ENCODE results near the gene EID1.
A peak's percentile ranks its signal among the peaks of the same experiment; 100 is the strongest.
"Not testable (repeated sequence)": the region's sequence is repeated elsewhere in the genome, so short reads cannot be mapped to it uniquely, and the experiment has no call there.

Gene EID1

GRCh38 chr15:48834756-48835155, 43.2 kb upstream of the EID1 start:
- H3K4me3 Mint-ChIP-seq: no peak overlapping the region
- no peak for TF ChIP-seq CTCF (IDR thresholded peaks at IDR 0.05; ENCODE audit: unreplicated experiment in 3 of 3)
- peaks cover 3% of the 10 kb centered on the region for H3K36me3 Mint-ChIP-seq (ENCODE audit: low read depth)
- H3K27ac Mint-ChIP-seq: no peak overlapping the region
- H3K27me3 Mint-ChIP-seq (ENCODE audit: low read depth): no peaks in the 10 kb centered on the region
- H3K9me3 Mint-ChIP-seq: peaks cover 15% of the 10 kb centered on the region
- no peaks in the 10 kb centered on the region for H3K4me1 Mint-ChIP-seq

- H3K4me1 Mint-ChIP-seq: no peaks in the 10 kb centered on the region
- H3K27ac Mint-ChIP-seq: no peak overlapping the region
- H3K36me3 Mint-ChIP-seq (ENCODE audit: low read depth): no peaks in the 10 kb centered on the region
- H3K27me3 Mint-ChIP-seq (ENCODE audit: low read depth): no peaks in the 10 kb centered on the region
- H3K4me3 Mint-ChIP-seq: no peak overlapping the region
- H3K9me3 Mint-ChIP-seq: peaks cover 4% of the 10 kb centered on the region
- TF ChIP-seq CTCF (IDR thresholded peaks at IDR 0.05; ENCODE audit: unreplicated experiment in 3 of 3): no peak
Measured at GRCh38 chr15:48842501-48842900, 35.4 kb upstream of the EID1 start.

- Mint-ChIP-seq H3K36me3 (ENCODE audit: low read depth) (no peaks in the 10 kb centered on the region), H3K4me1 (no peaks in the 10 kb centered on the region), H3K9me3 (peaks cover 4% of the 10 kb centered on the region), H3K4me3 (no peak overlapping the region), H3K27ac (no peak overlapping the region), H3K27me3 (ENCODE audit: low read depth) (no peaks in the 10 kb centered on the region)
- no peak for TF ChIP-seq CTCF (IDR thresholded peaks at IDR 0.05; ENCODE audit: unreplicated experiment in 3 of 3)
Measured at GRCh38 chr15:48845123-48845522, 32.8 kb upstream of the EID1 start.

GRCh38 chr15:48850648-48851047, 27.3 kb upstream of the EID1 start:
- H3K4me1 Mint-ChIP-seq: peaks cover 7% of the 10 kb centered on the region
- TF ChIP-seq CTCF (IDR thresholded peaks at IDR 0.05; ENCODE audit: unreplicated experiment in 3 of 3): no peak
- no peak overlapping the region for H3K27ac Mint-ChIP-seq
- no peaks in the 10 kb centered on the region for H3K27me3 Mint-ChIP-seq (ENCODE audit: low read depth)
- H3K9me3 Mint-ChIP-seq: peaks cover 5% of the 10 kb centered on the region
- no peak overlapping the region for H3K4me3 Mint-ChIP-seq
- H3K36me3 Mint-ChIP-seq (ENCODE audit: low read depth): no peaks in the 10 kb centered on the region

GRCh38 chr15:48851956-48852355, 26.0 kb upstream of the EID1 start:
- Mint-ChIP-seq H3K36me3 (ENCODE audit: low read depth) (no peaks in the 10 kb centered on the region), H3K27me3 (ENCODE audit: low read depth) (no peaks in the 10 kb centered on the region), H3K4me3 (no peak overlapping the region), H3K4me1 (peaks cover 20% of the 10 kb centered on the region), H3K27ac (no peak overlapping the region), H3K9me3 (peaks cover 5% of the 10 kb centered on the region)
- no peak for TF ChIP-seq CTCF (IDR thresholded peaks at IDR 0.05; ENCODE audit: unreplicated experiment in 3 of 3)

GRCh38 chr15:48854434-48854833, 23.5 kb upstream of the EID1 start:
- Mint-ChIP-seq H3K4me1 (peaks cover 35% of the 10 kb centered on the region), H3K27ac (peak overlapping the region in 1 of 3 experiments; percentile 30)
- not testable (repeated sequence) for H3K4me3 Mint-ChIP-seq; H3K27me3 Mint-ChIP-seq (ENCODE audit: low read depth); H3K9me3 Mint-ChIP-seq; H3K36me3 Mint-ChIP-seq (ENCODE audit: low read depth)

Data from nephron (organoid).